Measurements from ENCODE around the gene ELF5.

DNA sequence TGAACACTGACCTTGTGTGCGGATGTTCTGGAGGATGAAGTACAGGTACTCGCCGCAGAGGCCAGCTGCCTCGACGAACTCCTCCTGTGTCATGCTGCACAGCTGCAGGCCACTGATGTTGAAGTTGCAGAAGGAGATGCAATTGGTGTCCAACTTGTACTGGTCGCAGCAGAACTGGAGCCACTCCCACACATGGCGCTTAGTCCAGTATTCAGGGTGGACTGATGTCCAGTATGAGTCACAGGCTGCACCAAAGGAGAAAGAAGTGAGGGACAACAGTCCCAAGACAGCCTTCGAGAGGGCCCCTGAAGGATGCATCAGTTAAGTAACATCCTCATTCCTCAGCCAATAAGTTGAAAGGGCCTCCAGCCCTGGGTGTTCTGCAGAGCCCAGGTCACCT, 20.1 kb downstream of the ELF5 start:
- TF ChIP-seq, protein P1, sequence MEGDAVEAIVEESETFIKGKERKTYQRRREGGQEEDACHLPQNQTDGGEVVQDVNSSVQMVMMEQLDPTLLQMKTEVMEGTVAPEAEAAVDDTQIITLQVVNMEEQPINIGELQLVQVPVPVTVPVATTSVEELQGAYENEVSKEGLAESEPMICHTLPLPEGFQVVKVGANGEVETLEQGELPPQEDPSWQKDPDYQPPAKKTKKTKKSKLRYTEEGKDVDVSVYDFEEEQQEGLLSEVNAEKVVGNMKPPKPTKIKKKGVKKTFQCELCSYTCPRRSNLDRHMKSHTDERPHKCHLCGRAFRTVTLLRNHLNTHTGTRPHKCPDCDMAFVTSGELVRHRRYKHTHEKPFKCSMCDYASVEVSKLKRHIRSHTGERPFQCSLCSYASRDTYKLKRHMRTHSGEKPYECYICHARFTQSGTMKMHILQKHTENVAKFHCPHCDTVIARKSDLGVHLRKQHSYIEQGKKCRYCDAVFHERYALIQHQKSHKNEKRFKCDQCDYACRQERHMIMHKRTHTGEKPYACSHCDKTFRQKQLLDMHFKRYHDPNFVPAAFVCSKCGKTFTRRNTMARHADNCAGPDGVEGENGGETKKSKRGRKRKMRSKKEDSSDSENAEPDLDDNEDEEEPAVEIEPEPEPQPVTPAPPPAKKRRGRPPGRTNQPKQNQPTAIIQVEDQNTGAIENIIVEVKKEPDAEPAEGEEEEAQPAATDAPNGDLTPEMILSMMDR (tag by site-specific recombination; IDR thresholded peaks at IDR 0.05): no peak
- TF ChIP-seq ZNF157 (tag by site-specific recombination; IDR thresholded peaks at IDR 0.05): no peak
- no peak for TF ChIP-seq ZNF274 (IDR thresholded peaks at IDR 0.05; ENCODE audit: low read length)
- no peak for TF ChIP-seq ZNF274 (tag by site-specific recombination; IDR thresholded peaks at IDR 0.05; ENCODE audit: borderline replicate concordance)
- no peak for TF ChIP-seq ZNF549 (tag by site-specific recombination; IDR thresholded peaks at IDR 0.05)
